ENCODE data around the gene FAAP24.
"Not testable (repeated sequence)": the region's sequence is repeated elsewhere in the genome, so short reads cannot be mapped to it uniquely, and the experiment has no call there.

FAAP24 gene, protein sequence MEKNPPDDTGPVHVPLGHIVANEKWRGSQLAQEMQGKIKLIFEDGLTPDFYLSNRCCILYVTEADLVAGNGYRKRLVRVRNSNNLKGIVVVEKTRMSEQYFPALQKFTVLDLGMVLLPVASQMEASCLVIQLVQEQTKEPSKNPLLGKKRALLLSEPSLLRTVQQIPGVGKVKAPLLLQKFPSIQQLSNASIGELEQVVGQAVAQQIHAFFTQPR

DNA sequence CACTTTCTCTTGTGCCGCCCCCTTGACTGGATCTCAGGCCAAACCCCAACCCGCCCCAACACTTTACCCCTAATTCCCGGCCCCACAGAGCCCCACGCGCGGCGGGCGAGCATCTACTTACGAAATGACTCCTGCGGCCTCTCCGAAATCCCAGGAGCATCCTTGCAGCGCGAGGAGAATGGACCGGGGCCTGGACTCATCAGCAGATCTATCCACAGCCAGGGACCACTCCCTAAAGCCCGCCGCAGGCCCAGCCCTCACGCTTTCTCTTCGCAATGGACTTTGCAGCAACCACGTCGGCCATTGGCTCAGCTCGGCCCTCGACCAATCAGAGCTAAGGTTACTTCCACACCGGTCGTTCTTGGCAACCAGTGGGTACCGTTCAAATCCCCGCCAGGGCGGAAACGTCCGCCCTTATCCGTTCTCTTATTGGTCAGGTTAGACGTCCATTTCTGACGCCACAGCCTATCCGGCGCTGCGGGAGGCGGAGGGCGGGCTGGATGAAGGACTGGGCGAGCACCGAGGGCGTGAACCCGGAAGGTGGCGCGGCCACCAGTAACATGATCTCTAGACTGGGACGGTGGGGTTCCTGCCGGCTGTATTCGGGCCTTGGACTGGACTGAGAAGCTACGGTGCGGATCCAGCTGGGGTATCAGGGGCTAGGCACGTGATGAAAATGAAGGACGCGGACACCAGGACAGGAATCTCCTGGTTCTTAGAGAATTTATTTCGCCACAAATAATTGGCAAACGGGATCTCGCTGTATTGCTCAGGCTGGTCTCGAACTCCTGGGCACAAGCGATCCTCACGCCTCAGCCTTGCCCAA lies at the start of gene FAAP24, which contains the start of gene CEP89:
Gene FAAP24 (plus strand): TSS at position 528 of the 826 bp plus-strand sequence. CDS start 955 bp downstream, outside the sequence.
Gene CEP89 (minus strand): TSS at position 244 of the 826 bp plus-strand sequence. CDS start 84 bp downstream, at position 160.
- peak; percentile 95 to 98 (median 97) for DNase-seq (ENCODE audit: low read depth in 3 of 3)

DNA sequence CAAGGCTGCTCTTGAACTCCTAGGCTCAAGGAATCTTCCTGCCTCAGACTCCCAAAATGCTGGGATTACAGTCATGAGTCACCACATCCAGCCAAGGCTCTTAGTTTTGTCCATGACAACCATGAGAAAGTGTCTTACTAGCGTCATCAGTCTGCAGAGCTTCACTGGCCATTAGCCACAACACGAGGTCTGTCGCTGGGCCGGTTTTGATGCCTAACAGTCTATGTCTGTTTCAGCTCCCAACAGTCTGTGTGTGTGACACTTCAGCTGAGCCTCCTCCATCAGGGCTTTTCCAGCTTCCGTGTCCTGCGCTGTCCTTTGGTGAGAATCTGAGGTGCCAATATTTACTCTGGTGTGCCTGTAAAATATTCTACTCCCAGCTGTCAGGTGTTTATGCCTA lies 47.8 kb upstream of the FAAP24 start:
- DNase-seq (ENCODE audit: low read depth in 3 of 3), result no peak

DNA sequence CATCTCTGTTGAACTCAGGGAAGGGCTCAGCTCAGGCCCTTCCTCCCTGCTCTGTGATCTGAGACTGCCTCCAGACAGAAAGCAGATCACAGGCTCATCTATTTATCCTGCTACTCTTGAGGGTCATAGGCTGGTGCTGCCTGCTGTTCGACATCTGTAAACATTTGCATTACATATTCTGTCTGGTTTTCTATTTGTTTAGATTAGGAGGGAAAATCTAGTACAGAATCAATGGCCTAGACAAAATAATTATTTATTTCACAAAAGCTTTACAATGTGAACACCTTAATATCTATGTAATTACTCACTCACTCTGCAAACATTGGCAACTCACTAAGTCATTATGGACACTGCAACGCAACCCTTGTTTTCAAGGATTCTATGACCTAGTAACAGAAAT lies 43.2 kb upstream of the FAAP24 start:
- DNase-seq (ENCODE audit: low read depth in 3 of 3), result no peak

DNA sequence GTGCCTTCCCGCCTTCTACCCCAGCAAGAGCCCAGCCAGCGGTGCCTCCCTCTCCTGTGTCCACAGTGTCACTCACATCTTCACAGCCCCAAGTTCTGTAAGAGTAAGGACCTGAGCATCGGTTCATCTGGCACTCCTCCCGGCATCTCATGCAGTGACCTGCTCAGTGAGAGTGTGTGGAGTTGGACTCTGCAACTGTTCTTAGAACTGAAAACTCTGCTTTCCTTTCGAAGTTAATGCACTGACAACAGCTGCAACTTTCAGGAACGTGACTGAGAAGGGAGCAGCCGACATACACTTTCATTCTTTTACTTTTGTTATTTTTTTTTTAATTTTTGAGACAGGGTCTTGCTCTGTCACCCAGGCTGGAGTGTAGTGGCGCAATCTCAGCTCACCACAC lies 41.5 kb upstream of the FAAP24 start:
- no peak for DNase-seq (ENCODE audit: low read depth in 3 of 3)

DNA sequence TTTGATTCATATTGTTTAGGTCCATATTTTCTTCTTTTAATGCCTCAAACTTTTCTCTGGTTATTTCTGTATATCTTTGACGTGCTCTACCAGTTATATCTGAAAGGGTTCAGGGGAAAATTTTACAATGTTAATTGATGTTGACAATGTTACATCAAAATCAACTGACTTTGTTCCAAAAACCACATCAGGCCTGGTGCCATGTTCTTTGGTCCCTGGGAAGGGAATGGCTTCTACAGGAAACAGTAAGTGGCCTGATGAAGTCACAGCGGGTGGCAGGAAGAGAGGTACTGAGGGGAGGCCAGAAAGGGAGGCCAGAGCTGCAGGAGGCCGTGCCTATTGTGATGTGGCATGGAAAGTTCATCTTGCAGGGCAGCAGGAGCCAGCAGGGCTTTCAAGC lies 38.5 kb upstream of the FAAP24 start:
- DNase-seq (ENCODE audit: low read depth in 3 of 3), result no peak

DNA sequence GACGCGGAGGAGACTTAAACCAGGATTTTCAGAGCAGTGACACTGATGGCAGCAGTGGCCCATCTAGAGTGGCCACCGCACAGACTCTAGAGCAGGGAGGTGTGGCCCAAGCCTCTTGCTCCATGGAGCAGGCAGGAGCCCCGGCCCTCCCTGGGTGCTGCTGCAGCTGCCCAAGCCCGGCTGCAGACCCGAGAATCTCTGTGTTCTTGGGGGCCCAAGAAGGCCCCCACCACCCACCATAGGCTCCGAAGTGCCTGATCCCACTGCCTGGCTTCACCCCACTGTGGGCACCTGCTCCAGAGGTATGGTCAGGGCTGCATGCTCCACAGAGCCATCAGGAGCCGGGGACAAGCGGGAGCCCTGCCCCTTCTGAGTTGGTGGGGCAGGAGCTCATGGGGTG lies 36.4 kb upstream of the FAAP24 start:
- no peak for DNase-seq (ENCODE audit: low read depth in 3 of 3)

DNA sequence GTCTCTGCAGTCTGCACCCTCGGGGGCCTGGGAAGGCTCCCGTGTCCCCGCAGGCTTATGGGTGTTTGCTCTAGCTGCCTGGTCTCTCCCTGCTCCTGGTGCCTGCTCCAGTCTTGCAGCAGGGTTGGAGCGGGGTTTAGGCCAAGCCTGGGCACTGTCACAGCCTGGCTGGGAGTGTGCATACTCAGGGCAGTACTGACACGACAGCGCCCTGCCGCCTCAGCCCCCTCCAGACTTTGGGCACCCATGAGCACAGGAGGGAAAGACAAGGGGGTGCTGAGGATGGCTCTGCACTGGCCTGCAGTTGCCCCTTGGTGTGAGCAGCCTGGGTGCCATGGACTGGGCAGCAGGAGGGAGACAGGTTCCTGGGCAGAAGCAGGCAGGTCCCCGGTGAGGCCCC lies 36.0 kb upstream of the FAAP24 start:
- no peak for DNase-seq (ENCODE audit: low read depth in 3 of 3)

DNA sequence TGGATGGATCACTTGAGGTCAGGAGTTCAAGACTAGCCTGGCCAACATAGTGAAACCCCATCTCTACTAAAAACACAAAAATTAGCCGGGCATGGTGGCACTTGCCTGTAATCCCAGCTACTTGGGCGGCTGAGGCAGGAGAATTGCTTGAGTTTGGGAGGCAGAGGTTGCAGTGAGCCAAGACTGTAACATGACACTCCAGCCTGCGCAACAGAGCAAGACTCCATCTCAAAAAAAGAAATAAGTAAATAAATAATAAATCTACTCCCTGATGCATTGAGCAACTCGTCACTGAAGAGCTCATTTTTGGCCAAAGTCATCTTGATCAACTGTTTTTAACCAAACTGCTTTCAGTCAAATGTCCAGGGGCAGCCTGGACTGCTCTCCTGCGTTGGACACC lies 30.8 kb upstream of the FAAP24 start:
- not testable (repeated sequence) for DNase-seq (ENCODE audit: low read depth in 3 of 3)

DNA sequence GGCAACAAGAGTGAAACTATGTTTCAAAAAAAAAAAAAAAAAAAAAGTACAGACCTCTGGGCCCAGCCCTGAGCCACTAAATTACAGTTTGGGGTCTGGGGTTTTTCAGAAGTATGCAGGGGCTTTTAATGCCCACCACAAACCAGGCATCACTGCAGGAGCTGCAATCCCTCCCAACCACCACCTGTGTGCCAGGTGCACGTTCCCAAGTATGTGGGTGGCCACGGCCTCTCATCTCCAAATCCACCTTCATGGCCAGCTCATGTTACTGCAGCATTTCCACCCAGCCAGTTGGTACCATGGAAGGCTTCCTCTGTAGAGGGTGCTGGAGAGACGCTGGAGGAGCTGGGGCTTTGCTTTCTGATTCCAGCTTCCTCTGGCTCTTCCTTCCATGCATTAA lies 26.8 kb upstream of the FAAP24 start:
- no peak for DNase-seq (ENCODE audit: low read depth in 3 of 3)

DNA sequence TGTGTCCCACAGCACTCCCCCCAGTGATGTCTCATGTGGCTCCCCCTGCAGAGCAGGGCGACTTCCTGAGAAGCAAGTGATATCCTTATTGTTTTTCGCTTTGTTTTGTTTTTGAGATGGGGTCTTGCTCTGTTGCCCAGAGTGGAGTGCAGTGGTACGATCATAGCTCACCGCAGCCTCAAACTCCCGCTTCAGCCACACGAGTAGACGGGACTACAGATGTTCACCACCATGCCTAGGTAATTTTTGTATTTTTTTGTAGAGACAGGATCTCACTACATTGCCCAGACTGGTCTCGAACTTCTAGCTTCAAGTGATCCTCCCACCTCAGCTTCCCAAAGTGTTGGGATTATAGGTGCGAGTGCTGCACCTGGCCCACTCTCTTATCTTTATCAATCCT lies 5.3 kb upstream of the FAAP24 start:
- DNase-seq (ENCODE audit: low read depth in 3 of 3), result no peak

DNA sequence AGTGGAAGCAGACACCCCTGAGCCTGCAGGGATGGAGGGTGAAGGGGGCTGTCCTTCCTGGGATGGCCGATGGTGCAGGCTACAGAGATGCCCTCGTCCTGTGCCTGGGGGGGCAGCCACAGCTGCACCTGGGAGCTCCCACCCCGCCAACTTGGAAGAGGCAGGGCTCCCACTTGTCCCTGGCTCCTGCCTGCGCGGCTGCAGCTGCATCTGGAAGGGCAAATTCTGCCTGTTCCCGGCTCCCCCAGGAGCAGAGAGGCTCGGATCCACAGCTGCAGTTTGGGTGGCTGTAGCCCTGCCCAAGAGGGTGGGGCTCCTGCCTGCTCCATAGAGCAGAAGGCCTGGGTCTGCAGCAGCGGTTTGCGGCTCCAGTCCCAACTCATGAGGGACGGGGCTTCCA lies 2.5 kb upstream of the FAAP24 start:
- DNase-seq (ENCODE audit: low read depth in 3 of 3), result no peak

DNA sequence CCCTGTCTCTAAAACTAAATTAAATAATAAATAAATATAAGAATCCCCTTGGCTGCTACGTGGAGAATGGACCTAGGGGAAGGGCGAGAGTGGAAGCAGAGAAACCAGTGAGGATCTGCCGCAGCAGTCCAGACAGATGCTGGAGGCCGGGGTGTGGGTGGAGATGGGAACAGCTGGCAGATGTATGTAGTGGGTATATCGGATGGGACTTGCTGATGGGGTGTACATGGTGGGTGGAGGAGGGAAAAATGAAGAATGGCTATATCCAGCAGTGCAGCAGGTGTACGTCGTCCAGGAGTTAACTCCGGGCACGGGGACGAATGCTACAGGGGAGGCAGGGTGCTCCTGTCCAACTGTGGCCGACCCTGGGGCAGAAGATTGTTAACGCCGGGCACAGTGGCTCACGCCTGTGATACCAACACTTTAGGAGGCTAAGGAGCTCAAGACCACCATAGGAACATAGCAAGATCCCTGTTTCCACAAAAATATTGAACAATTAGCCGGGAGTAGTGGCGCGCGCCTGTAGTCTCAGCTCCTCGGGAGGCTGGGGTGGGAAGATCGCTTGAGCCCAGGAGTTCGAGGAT lies 938 bp upstream of the FAAP24 start:
- no peak for DNase-seq (ENCODE audit: low read depth in 3 of 3)

DNA sequence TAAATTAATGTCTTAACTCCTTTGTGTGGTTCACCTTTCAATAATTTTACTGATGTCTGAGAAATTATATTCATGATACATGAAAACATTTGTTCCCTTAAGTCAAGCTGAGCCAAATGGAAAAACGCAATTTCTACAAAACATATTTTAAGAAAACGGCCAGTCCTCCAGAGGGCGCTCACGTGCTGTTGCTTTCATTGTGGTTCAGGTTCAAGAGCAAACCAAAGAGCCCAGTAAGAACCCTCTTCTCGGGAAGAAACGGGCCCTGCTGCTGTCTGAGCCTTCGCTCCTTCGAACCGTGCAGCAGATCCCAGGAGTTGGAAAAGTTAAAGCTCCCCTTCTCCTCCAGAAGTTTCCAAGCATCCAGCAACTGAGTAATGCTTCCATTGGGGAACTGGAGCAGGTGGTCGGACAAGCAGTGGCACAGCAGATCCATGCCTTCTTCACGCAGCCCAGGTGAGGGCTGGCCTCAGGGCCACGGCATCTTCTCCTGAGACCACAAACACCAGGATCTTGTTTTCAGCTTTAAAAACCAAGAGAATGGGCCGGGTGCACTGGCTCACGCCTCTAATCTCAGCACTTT lies 4.3 kb downstream of the FAAP24 start:
- peak; percentile 23 to 68 (median 34) for DNase-seq (ENCODE audit: low read depth in 3 of 3)

DNA sequence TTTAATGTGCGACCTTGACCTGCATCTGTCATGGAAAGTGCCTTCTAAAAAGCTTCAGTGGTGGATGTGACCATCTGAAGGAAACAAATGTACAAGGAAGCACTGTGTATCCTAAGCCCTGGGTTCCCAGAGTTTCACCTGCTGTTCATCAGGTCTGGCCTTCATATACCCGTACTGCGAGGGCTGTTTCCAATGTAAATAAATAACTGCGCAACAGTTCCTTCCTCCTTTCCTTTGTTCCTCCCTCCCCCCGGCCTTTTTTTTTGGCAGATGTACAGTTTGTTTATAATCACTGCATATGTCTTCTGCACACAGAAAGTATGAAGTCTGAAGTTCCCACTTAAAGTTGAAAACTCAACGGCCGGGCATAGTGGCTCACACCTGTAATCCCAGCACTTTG lies 5.2 kb downstream of the FAAP24 start:
- no peak for DNase-seq (ENCODE audit: low read depth in 3 of 3)

DNA sequence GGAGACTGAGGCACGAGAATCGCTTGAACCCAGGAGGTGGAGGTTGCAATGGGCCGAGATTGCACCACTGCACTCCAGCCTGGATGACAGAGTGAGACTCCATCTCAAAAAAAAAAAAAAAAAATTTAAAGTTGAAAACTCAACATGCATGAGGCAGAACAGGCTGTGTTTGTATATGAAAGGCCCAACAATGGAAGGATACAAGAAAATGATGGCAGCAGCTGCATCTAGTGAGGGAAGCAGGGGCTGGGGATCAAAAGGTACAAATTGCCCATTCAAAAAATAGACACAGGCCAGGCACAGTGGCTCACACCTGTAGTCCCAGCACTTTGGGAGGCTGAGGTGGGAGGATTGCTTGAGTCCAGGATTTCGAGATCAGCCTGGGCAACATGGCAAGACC lies 5.8 kb downstream of the FAAP24 start:
- DNase-seq (ENCODE audit: low read depth in 3 of 3), result not testable (repeated sequence)

DNA sequence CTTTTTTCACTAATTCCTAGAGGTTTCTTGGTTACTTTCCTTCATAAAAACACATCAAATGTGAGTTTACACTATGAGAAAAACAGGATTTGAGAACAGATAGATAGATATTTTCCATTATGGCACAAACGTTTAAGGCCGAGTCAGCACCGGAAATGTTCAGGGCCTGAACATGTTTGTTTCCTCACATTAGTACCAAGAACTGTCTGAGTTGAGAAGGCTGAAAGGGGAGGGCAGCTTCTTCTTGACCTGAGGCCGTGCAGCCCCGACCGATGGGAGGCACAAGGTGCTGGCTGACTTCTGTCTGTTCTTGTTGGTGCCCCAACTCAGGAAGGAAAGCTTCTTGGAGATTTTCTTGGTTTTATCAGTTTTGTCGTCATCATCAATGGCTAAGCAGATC lies 7.8 kb downstream of the FAAP24 start:
- DNase-seq (ENCODE audit: low read depth in 3 of 3), result not testable (repeated sequence)

DNA sequence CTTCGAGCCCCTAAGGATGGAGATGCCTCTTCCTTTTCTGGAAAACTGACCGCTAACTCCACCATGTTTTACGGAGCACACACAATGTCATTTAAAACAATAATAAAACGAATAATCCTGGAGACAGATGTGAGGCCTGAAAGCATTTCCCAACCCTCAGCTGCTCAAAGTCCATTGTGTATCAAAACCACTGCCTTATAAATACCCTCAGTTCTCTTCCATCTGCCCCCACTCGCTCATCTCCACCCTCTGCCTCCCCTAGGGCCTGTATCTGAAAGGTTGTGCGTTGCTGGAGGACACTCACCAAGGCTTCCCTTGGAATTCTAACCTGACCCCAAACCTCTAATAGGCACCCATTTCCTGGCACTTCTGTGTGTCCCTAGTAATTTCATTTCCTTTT lies 10.4 kb downstream of the FAAP24 start:
- DNase-seq (ENCODE audit: low read depth in 3 of 3), result not testable (repeated sequence)

DNA sequence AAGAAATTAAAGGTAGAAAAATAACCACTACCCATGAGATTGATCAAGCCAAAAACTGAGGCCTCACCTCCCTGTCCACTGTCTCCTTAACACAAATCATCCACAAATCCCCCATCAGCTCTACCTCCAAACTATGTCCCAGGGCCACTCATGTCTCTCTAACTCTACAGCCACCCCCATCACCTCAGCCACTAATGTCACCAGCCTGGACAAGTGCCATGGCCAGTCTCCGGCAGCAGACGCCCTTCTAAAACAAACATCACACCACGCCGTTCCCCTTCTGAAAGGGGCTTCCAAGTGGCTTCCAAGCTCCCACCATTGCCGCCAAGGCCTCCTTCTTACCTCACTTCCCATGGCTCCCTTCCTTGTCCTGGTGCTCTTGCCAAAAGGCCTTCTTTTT lies 16.2 kb downstream of the FAAP24 start:
- DNase-seq (ENCODE audit: low read depth in 3 of 3), result not testable (repeated sequence)

DNA sequence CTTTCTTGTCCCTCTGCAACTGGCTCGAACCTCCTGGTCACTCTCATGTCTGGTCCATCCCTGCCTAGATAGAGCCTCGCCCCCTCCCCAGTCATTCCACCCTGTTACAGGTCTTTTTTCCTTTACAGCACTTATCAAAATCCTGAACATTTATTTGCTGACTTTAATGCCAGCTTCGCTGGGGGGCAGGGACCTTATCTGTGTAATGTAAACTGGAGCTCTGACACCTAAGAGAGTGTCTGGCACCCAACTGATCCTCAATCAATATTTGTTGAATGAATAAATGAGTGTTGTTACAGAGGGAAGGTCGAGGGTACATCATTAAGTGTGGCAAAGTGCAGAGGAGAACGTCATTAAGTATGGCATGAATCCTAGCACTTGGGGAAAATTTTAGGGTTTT lies 16.7 kb downstream of the FAAP24 start:
- DNase-seq (ENCODE audit: low read depth in 3 of 3), result no peak

DNA sequence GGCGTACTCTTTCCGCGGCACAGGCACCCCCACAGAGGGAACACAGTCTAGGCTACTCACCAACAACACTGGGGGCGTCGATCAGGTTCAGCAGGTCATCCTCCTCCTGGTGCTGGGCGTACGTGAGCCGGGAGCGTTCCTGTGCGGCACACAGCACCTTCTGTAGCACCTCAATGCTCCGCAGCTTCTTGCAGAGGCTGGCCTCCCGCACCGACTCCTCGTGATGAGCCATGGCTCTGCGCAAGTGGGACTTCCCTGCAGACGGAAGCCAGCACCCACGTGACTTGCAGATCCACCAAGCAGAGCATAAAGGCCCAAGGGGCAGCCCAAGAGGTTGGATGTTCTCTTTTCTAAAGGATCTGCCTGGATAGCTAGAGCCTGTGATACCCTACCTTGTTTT lies 23.9 kb downstream of the FAAP24 start:
- DNase-seq (ENCODE audit: low read depth in 3 of 3), result not testable (repeated sequence)

DNA sequence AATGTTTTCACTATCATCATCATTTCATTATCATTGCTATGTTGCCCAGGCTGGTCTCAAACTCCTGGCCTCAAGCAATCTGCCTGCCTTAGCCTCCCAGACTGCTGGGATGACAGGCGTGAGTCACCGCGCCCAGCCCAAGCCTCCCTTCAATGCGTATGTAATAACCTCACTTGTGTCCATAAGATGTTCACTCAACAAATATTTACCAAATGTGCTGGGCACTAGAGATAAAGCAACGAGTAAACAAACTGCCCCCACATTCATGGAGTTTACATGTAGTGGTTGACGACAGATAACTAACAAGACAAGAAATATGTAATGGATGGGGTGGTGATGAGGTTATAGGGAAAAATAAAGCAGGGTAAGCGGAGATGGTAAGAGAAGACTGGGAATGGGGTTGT lies 25.0 kb downstream of the FAAP24 start:
- DNase-seq (ENCODE audit: low read depth in 3 of 3), result not testable (repeated sequence)

DNA sequence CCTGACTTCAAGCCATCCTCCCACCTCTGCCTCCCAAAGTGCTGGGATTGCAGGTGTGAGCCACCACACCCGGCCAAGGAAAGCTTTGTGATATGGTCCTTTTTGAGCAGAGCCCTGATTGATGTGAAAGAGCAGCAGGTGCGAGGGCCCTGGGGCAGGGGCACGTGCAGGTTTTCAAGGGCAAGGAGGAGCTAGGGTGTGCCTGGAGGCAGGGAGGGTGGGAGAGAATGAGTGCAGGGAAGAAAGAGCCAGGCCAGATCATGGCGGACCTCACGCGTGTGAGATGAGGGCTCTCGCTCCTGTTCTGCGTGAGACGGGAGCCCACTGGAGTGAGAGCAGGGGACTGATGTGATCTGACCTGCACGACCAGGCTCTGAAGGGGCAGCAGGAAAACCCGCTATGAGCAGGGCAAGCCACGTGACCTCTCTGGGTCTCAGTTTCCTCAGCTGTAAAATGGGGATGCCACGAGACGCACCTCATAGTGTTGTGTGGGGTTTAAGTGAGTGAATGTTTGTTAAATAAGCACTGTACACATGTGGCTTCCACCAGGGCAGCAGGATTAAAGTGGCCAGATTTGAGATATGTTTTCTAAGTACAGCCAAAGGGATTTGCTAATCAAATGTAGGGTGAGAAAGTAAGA lies 25.8 kb downstream of the FAAP24 start:
- DNase-seq (ENCODE audit: low read depth in 3 of 3), result no peak
